Panc1 (cell line): ENCODE data around the gene MYLIP. TPM values are rescaled to one million over a fixed set of nuclear protein-coding genes. Genes with fewer than 3 reads are reported as not detected.

Experiments
- ATAC-seq: fragments of 200-7000 bp; cut with Tn5 transposase; 2 replicates; pipeline ENCODE4 v1.9.1; 2020; ENCODE audit warnings: mild to moderate bottlenecking, moderate library complexity
- BruUV-seq: library from RNA; stranded (reverse); fragments of 400-500 nt; replicated peaks from 2 replicates; lab custom pipeline; 2021; lab: Mats Ljungman, UMichigan
- CTCF ChIA-PET: fragments of 300-600 bp; sonication (Branson Sonifier 250); formaldehyde crosslinking; loops from one replicate; lab custom pipeline; 2022; ENCODE audit warnings: antibody characterized with exemption; lab: Charles Lee
- POLR2A ChIA-PET: fragments of 300-600 bp; sonication (Branson Sonifier 250); formaldehyde crosslinking; loops from one replicate; lab custom pipeline; 2022; ENCODE audit warnings: antibody characterized with exemption; lab: Charles Lee
- DNase-seq: peaks from one replicate; pipeline ENCODE4 v3.0.0-alpha.2; 2010; ENCODE audit warnings: low read depth, low spot score
- H3K27ac ChIP-seq: 2 replicates; pipeline ENCODE4 v1.5.1; 2011; ENCODE audit warnings: mild to moderate bottlenecking, low read length, inconsistent platforms
- H3K27me3 ChIP-seq: fragments of 200-500 bp; sonication (Bioruptor generic); 2 replicates; pipeline ENCODE4 v1.6.0; 2014; ENCODE audit warnings: low read length, inconsistent platforms; ENCODE audit not compliant: control insufficient read depth, insufficient read depth
- H3K36me3 ChIP-seq: fragments of 200-500 bp; sonication (Bioruptor generic); 2 replicates; pipeline ENCODE4 v1.5.1; 2014; ENCODE audit warnings: inconsistent platforms, mild to moderate bottlenecking, low read length, moderate library complexity; ENCODE audit not compliant: control insufficient read depth, insufficient read depth
- H3K4me1 ChIP-seq: 2 replicates; pipeline ENCODE4 v1.5.1; 2011; ENCODE audit warnings: inconsistent platforms, mild to moderate bottlenecking, low read length, moderate library complexity; ENCODE audit not compliant: control insufficient read depth, insufficient read depth
- H3K4me3 ChIP-seq, 2 experiments: 2 replicates each; pipeline ENCODE4 v1.5.1; 2011 to 2012; ENCODE audit warnings: low read depth in 2 of 2, low read length in 2 of 2, mild to moderate bottlenecking in 2 of 2, inconsistent platforms in 1 of 2, moderate library complexity in 1 of 2
- H3K9me3 ChIP-seq: fragments of 200-500 bp; sonication (Bioruptor generic); 2 replicates; pipeline ENCODE4 v1.5.1; 2014; ENCODE audit warnings: low read depth, mild to moderate bottlenecking, inconsistent platforms, low read length, moderate library complexity; ENCODE audit not compliant: control insufficient read depth, insufficient read depth
- CTCF ChIP-seq: fragments of 450-650 bp; IDR thresholded peaks from 2 replicates; pipeline ENCODE4 v1.5.1; 2017; ENCODE audit warnings: mild to moderate bottlenecking
- POLR2AphosphoS5 ChIP-seq: IDR thresholded peaks from 2 replicates; pipeline ENCODE4 v1.6.1; 2012; ENCODE audit warnings: mild to moderate bottlenecking, low read depth, low read length, moderate library complexity
- REST ChIP-seq, 2 experiments: IDR thresholded peaks; 2 replicates each; pipeline ENCODE4 v1.6.1; 2011 to 2012; ENCODE audit warnings: low read depth in 2 of 2, control low read depth in 1 of 2, low read length in 1 of 2, mild to moderate bottlenecking in 1 of 2, moderate library complexity in 1 of 2; ENCODE audit not compliant: insufficient read depth in 1 of 2
- SIN3A ChIP-seq: IDR thresholded peaks from 2 replicates; pipeline ENCODE4 v1.6.1; 2012; ENCODE audit warnings: low read depth, mild to moderate bottlenecking, low read length, moderate library complexity, borderline replicate concordance; ENCODE audit not compliant: insufficient read depth
- TCF7L2 ChIP-seq: IDR thresholded peaks from 2 replicates; pipeline ENCODE4 v1.6.1; 2011; ENCODE audit warnings: mild to moderate bottlenecking, low read depth, low read length, inconsistent platforms
- in situ Hi-C: cut with HindIII; loops from 2 replicates; pipeline ENCODE4 v1.10.0; 2016; ENCODE audit warnings: low sequenced_read_pairs, low pct_unique_long_range_greater_than_20kb
- intact Hi-C: fragments of 100-400 bp; cut with micrococcal nuclease; formaldehyde crosslinking; loops from one replicate; pipeline ENCODE4 v1.10.0; 2022; ENCODE audit not compliant: unreplicated experiment
- total RNA-seq: library from RNA; stranded (reverse); gene quantifications from one replicate; pipeline ENCODE4 v1.2.1, GENCODE V29; 2021; ENCODE audit not compliant: unreplicated experiment

MYLIP gene
- total RNA-seq, 1 experiment from 2014 or later = 12.7 TPM

GRCh38 chr6:16080204-16080603 is 48.7 kb upstream of the MYLIP start:
- intact Hi-C loops (no loop called here), in situ Hi-C loops (no loop called here)
- Histone ChIP-seq H3K4me3 (no peak overlapping the region), H3K27me3 (peaks cover 17% of the 10 kb centered on the region), H3K9me3 (no peaks in the 10 kb centered on the region), H3K4me1 (no peaks in the 10 kb centered on the region), H3K36me3 (no peaks in the 10 kb centered on the region), H3K27ac (no peak overlapping the region)
- no peak for DNase-seq
- BruUV-seq = no TSS peak
- ChIA-PET POLR2A (no interaction called here), CTCF (no interaction called here)
- TF ChIP-seq SIN3A (no peak), POLR2AphosphoS5 (no peak), CTCF (no peak), REST (IDR thresholded peaks at IDR 0.05; ENCODE audit: insufficient read depth in 1 of 2, low read depth in 2 of 2, low read length in 1 of 2) (no peak), TCF7L2 (no peak)
- ATAC-seq = no peak

GRCh38 chr6:16081326-16081725 is 47.6 kb upstream of the MYLIP start:
- Histone ChIP-seq H3K4me3 (no peak overlapping the region), H3K4me1 (no peaks in the 10 kb centered on the region), H3K27me3 (peaks cover 17% of the 10 kb centered on the region), H3K9me3 (no peaks in the 10 kb centered on the region), H3K27ac (no peak overlapping the region), H3K36me3 (no peaks in the 10 kb centered on the region)
- POLR2A ChIA-PET = no interaction called here
- DNase-seq = no peak
- TF ChIP-seq CTCF = no peak
- TF ChIP-seq SIN3A = no peak
- no peak for TF ChIP-seq TCF7L2
- TF ChIP-seq REST (IDR thresholded peaks at IDR 0.05; ENCODE audit: insufficient read depth in 1 of 2, low read depth in 2 of 2, low read length in 1 of 2) = no peak
- no peak for TF ChIP-seq POLR2AphosphoS5
- in situ Hi-C loops = no loop called here
- ATAC-seq = no peak
- intact Hi-C loops = no loop called here
- BruUV-seq = no TSS peak
- CTCF ChIA-PET = no interaction called here
